WTC11 (cell line): ENCODE measurements around the gene SLC16A10. TPM values are rescaled to one million over a fixed set of nuclear protein-coding genes. Genes with fewer than 3 reads are reported as not detected.

Experiments
- ATAC-seq: fragments of 200-7000 bp; cut with Tn5 transposase; 2 replicates; pipeline ENCODE4 v1.10.0; 2021; ENCODE audit warnings: mild to moderate bottlenecking, moderate library complexity
- CTCF ChIA-PET: fragments of 300-600 bp; sonication (Branson Sonifier 250); formaldehyde crosslinking; loops from one replicate; lab custom pipeline; 2021; ENCODE audit warnings: antibody characterized with exemption; lab: Charles Lee
- POLR2A ChIA-PET: fragments of 350-600 bp; sonication (Branson Sonifier 250); formaldehyde crosslinking; loops from one replicate; lab custom pipeline; 2021; ENCODE audit warnings: antibody characterized with exemption; lab: Charles Lee
- DNase-seq: peaks from one replicate; pipeline ENCODE4 v3.0.0; 2021; ENCODE audit warnings: low spot score
- H3K27ac Mint-ChIP-seq: 2 replicates; pipeline ENCODE4 v1.8.0; 2021; ENCODE audit warnings: mixed read lengths
- H3K27me3 Mint-ChIP-seq: 2 replicates; pipeline ENCODE4 v1.8.0; 2021; ENCODE audit warnings: low read depth, mild to moderate bottlenecking, moderate library complexity, mixed read lengths
- H3K36me3 Mint-ChIP-seq: 2 replicates; pipeline ENCODE4 v1.8.0; 2021; ENCODE audit warnings: mixed read lengths
- H3K4me1 Mint-ChIP-seq: 2 replicates; pipeline ENCODE4 v1.8.0; 2022; ENCODE audit warnings: mixed read lengths
- H3K4me3 Mint-ChIP-seq: 2 replicates; pipeline ENCODE4 v1.8.0; 2021; ENCODE audit warnings: mild to moderate bottlenecking, moderate library complexity, mixed read lengths
- H3K9me3 Mint-ChIP-seq: 2 replicates; pipeline ENCODE4 v1.8.0; 2021; ENCODE audit warnings: mixed read lengths
- ATF1 ChIP-seq: sonication (generic); formaldehyde crosslinking; IDR thresholded peaks from 2 replicates; pipeline ENCODE4 v1.8.1; 2023; ENCODE audit warnings: mild to moderate bottlenecking, moderate library complexity, missing genetic modification reagents
- ATF2 ChIP-seq: sonication (generic); formaldehyde crosslinking; IDR thresholded peaks from 2 replicates; pipeline ENCODE4 v1.8.1; 2022; ENCODE audit warnings: low read depth, missing genetic modification reagents, borderline replicate concordance
- CBFB ChIP-seq: sonication (generic); formaldehyde crosslinking; IDR thresholded peaks from 2 replicates; pipeline ENCODE4 v1.8.1; 2022; ENCODE audit warnings: mild to moderate bottlenecking, low read depth, missing genetic modification reagents
- CREM ChIP-seq: sonication (generic); formaldehyde crosslinking; IDR thresholded peaks from 2 replicates; pipeline ENCODE4 v1.8.1; 2022; ENCODE audit warnings: mild to moderate bottlenecking, missing genetic modification reagents, moderate library complexity
- E2F1 ChIP-seq: sonication (generic); formaldehyde crosslinking; IDR thresholded peaks from 2 replicates; pipeline ENCODE4 v1.8.0; 2022; ENCODE audit warnings: mild to moderate bottlenecking, missing genetic modification reagents
- E2F4 ChIP-seq: sonication (generic); formaldehyde crosslinking; IDR thresholded peaks from 2 replicates; pipeline ENCODE4 v1.8.1; 2022; ENCODE audit warnings: low read depth, mild to moderate bottlenecking, moderate library complexity, missing genetic modification reagents, borderline replicate concordance
- EMX1 ChIP-seq: fragments of 250-450 bp; sonication (Bioruptor Pico); IDR thresholded peaks from 2 replicates; pipeline ENCODE4 v1.8.0; 2021; ENCODE audit warnings: mild to moderate bottlenecking
- FOXP1 ChIP-seq: sonication (generic); formaldehyde crosslinking; IDR thresholded peaks from 2 replicates; pipeline ENCODE4 v1.8.0; 2022; ENCODE audit warnings: missing genetic modification reagents, mild to moderate bottlenecking, moderate library complexity, borderline replicate concordance
- IRF2 ChIP-seq: sonication (generic); formaldehyde crosslinking; IDR thresholded peaks from 2 replicates; pipeline ENCODE4 v1.8.0; 2022; ENCODE audit warnings: low read depth, missing genetic modification reagents, borderline replicate concordance
- JUN ChIP-seq: sonication (generic); formaldehyde crosslinking; IDR thresholded peaks from 2 replicates; pipeline ENCODE4 v1.8.0; 2023; ENCODE audit warnings: mild to moderate bottlenecking, missing genetic modification reagents
- KAT7 ChIP-seq: sonication (generic); formaldehyde crosslinking; IDR thresholded peaks from 2 replicates; pipeline ENCODE4 v1.8.1; 2023; ENCODE audit warnings: missing genetic modification reagents, mild to moderate bottlenecking, borderline replicate concordance
- NFE2L1 ChIP-seq: sonication (generic); formaldehyde crosslinking; IDR thresholded peaks from 2 replicates; pipeline ENCODE4 v1.8.1; 2023; ENCODE audit warnings: missing genetic modification reagents
- NR2C2 ChIP-seq: sonication (generic); formaldehyde crosslinking; IDR thresholded peaks from 2 replicates; pipeline ENCODE4 v1.8.0; 2022; ENCODE audit warnings: mild to moderate bottlenecking, missing genetic modification reagents
- PRDM15 ChIP-seq: sonication (generic); formaldehyde crosslinking; IDR thresholded peaks from 2 replicates; pipeline ENCODE4 v1.8.0; 2022; ENCODE audit warnings: missing genetic modification reagents
- RELA ChIP-seq: sonication (generic); formaldehyde crosslinking; IDR thresholded peaks from 2 replicates; pipeline ENCODE4 v1.8.1; 2022; ENCODE audit warnings: missing genetic modification reagents, mild to moderate bottlenecking, borderline replicate concordance
- ZNF219 ChIP-seq: sonication (generic); formaldehyde crosslinking; IDR thresholded peaks from 2 replicates; pipeline ENCODE4 v1.8.0; 2023; ENCODE audit warnings: missing genetic modification reagents, mild to moderate bottlenecking, borderline replicate concordance
- ZNF416 ChIP-seq: fragments of 250-450 bp; sonication (Bioruptor Pico); IDR thresholded peaks from 2 replicates; pipeline ENCODE4 v1.9.0; 2021; ENCODE audit warnings: mild to moderate bottlenecking, inconsistent platforms
- ZSCAN18 ChIP-seq: fragments of 250-450 bp; sonication (Bioruptor Pico); IDR thresholded peaks from 2 replicates; pipeline ENCODE4 v2.1.2; 2022; ENCODE audit warnings: mild to moderate bottlenecking, moderate library complexity
- total RNA-seq: library from RNA; stranded (reverse); gene quantifications from 3 replicates; pipeline ENCODE4 v1.2.3, GENCODE V29; 2021

Gene SLC16A10
- total RNA-seq, 1 experiment from 2014 or later, result 18.4 TPM

- H3K27ac Mint-ChIP-seq, result no peak overlapping the region
- TF ChIP-seq ZNF416 (CRISPR knock-in tag), result no peak
- H3K4me3 Mint-ChIP-seq, result no peak overlapping the region
- ChIA-PET CTCF (no interaction called here), POLR2A (no interaction called here)
- H3K36me3 Mint-ChIP-seq, result peaks cover 49% of the 10 kb centered on the region
- ATAC-seq, result no peak
- no peaks in the 10 kb centered on the region for H3K27me3 Mint-ChIP-seq
- H3K9me3 Mint-ChIP-seq, result no peaks in the 10 kb centered on the region
- peaks cover 13% of the 10 kb centered on the region for H3K4me1 Mint-ChIP-seq
- no peak for DNase-seq
These were observed 176.5 kb downstream of the SLC16A10 start for GRCh38 chr6:111263837-111264236.

- TF ChIP-seq PRDM15 (CRISPR knock-in tag) (no peak), ZSCAN18 (no peak), FOXP1 (CRISPR knock-in tag) (no peak), E2F1 (CRISPR knock-in tag) (no peak), JUN (CRISPR knock-in tag) (no peak), KAT7 (CRISPR knock-in tag) (no peak), NR2C2 (CRISPR knock-in tag) (no peak)
- TF ChIP-seq, all 79 proteins: peak for 0
- no peaks in the 10 kb centered on the region for H3K9me3 Mint-ChIP-seq
- H3K36me3 Mint-ChIP-seq, result peaks cover 63% of the 10 kb centered on the region
These were observed 178.5 kb downstream of the SLC16A10 start for GRCh38 chr6:111265842-111266241.

GRCh38 chr6:111266276-111266675 is 179.0 kb downstream of the SLC16A10 start:
- H3K9me3 Mint-ChIP-seq, result no peaks in the 10 kb centered on the region
- no peaks in the 10 kb centered on the region for H3K4me1 Mint-ChIP-seq
- no peak overlapping the region for H3K27ac Mint-ChIP-seq
- peaks cover 62% of the 10 kb centered on the region for H3K36me3 Mint-ChIP-seq
- CTCF ChIA-PET, result no interaction called here
- ATAC-seq, result no peak
- H3K27me3 Mint-ChIP-seq, result no peaks in the 10 kb centered on the region
- no peak for DNase-seq
- no peak overlapping the region for H3K4me3 Mint-ChIP-seq
- POLR2A ChIA-PET, result no interaction called here
- no peak for TF ChIP-seq ATF1 (CRISPR knock-in tag)
- no peak for TF ChIP-seq KAT7 (CRISPR knock-in tag)
- no peak for TF ChIP-seq ZNF219 (CRISPR knock-in tag)
- TF ChIP-seq EMX1 (CRISPR knock-in tag), result no peak
- TF ChIP-seq E2F4 (CRISPR knock-in tag), result no peak
- no peak for TF ChIP-seq ATF2 (CRISPR knock-in tag)
- TF ChIP-seq CREM, result no peak
- no peak for TF ChIP-seq RELA (CRISPR knock-in tag)
- no peak for TF ChIP-seq NFE2L1 (CRISPR knock-in tag)
- TF ChIP-seq CBFB (CRISPR knock-in tag), result no peak
- no peak for TF ChIP-seq IRF2 (CRISPR knock-in tag)

More at GRCh38 chr6:111265842-111266241, 178.5 kb downstream of the SLC16A10 start:
- ChIA-PET CTCF (no interaction called here), POLR2A (no interaction called here)
- ATAC-seq (no peak), DNase-seq (no peak)
- Mint-ChIP-seq H3K27me3 (no peaks in the 10 kb centered on the region), H3K27ac (no peak overlapping the region), H3K4me1 (peaks cover 4% of the 10 kb centered on the region; the same call in 1 of the 2 replicates), H3K4me3 (no peak overlapping the region)
